Measurements from ENCODE around the gene DDB1. TPM values are rescaled to one million over a fixed set of nuclear protein-coding genes. Genes with fewer than 3 reads are reported as not detected.

DDB1 gene
- 201 and 218 TPM in 2 replicates for total RNA-seq

GRCh38 chr11:61332797-61333549, at the start of gene DDB1, which contains the start of gene TKFC:
Gene DDB1, minus strand, starts transcription at chr11:61333105. Its CDS starts 137 bp downstream, at chr11:61332968.
Gene TKFC, plus strand, starts transcription at chr11:61333228. Its CDS starts 1,501 bp downstream, at chr11:61334729.
- Mint-ChIP-seq H3K4me1 (peaks cover 49% of the 10 kb centered on the region), H3K27ac (peak within 1 kb of the TSS; percentile 93), H3K27me3 (no peaks in the 10 kb centered on the region), H3K36me3 (ENCODE audit: low read depth) (peaks cover 37% of the 10 kb centered on the region), H3K4me3 (peak within 1 kb of the TSS; percentile 92), H3K9me3 (no peaks in the 10 kb centered on the region)
- ChIA-PET POLR2A (interaction anchor here (0.5 to 10.1 kb wide), 8 partner anchors 24 to 549 kb away, joined by 3 to 224 read pairs (median 32); partner anchors contain the start of genes CPSF7, CYB561A3, SDHAF2 and TMEM138), CTCF (interaction anchor here (4.0 to 10.1 kb wide), 3 partner anchors 22 to 54 kb away, joined by 92 to 561 read pairs (median 126); partner anchors contain the start of genes CYB561A3, TMEM138 and TMEM216)
- intact Hi-C loops (cut with micrococcal nuclease): loop anchor here (1.0 kb wide), 2 partner anchors 39 to 96 kb away; partner anchors contain the start of gene CPSF7
- DNase-seq (peak; percentile 85), ATAC-seq (ENCODE audit: low read depth) (peak; percentile 92)
- TF ChIP-seq CTCF (IDR thresholded peaks at IDR 0.05): no peak

GRCh38 chr11:61380884-61381283, 48.0 kb upstream of the DDB1 start:
- no peak for DNase-seq
- peaks cover 15% of the 10 kb centered on the region for H3K36me3 Mint-ChIP-seq (ENCODE audit: low read depth)
- POLR2A ChIA-PET: interaction anchor here (1.0 to 7.6 kb wide), 3 partner anchors 21 to 46 kb away, joined by 3 to 120 read pairs (median 109); partner anchors contain the start of genes CYB561A3, DDB1, TKFC and TMEM138
- H3K4me1 Mint-ChIP-seq: peaks cover 9% of the 10 kb centered on the region
- no peak overlapping the region for H3K4me3 Mint-ChIP-seq
- no peak for TF ChIP-seq CTCF (IDR thresholded peaks at IDR 0.05)
- intact Hi-C loops (cut with micrococcal nuclease): no loop called here
- H3K27ac Mint-ChIP-seq: no peak overlapping the region
- ATAC-seq (ENCODE audit: low read depth): no peak
- H3K9me3 Mint-ChIP-seq: no peaks in the 10 kb centered on the region
- H3K27me3 Mint-ChIP-seq: no peaks in the 10 kb centered on the region
- CTCF ChIA-PET: interaction anchor here (15.6 kb wide), 1 partner anchor 43 kb away, joined by 561 read pairs; the partner anchor contains the start of genes DDB1 and TKFC

GRCh38 chr11:61378713-61379313, 45.9 kb upstream of the DDB1 start:
- H3K9me3 Mint-ChIP-seq: no peaks in the 10 kb centered on the region
- POLR2A ChIA-PET: no interaction called here
- CTCF ChIA-PET: no interaction called here
- intact Hi-C loops (cut with micrococcal nuclease): no loop called here
- no peaks in the 10 kb centered on the region for H3K27me3 Mint-ChIP-seq
- peaks cover 24% of the 10 kb centered on the region for H3K36me3 Mint-ChIP-seq (ENCODE audit: low read depth)
- TF ChIP-seq CTCF (IDR thresholded peaks at IDR 0.05): no peak
- DNase-seq: no peak
- H3K4me3 Mint-ChIP-seq: no peak overlapping the region
- no peak for ATAC-seq (ENCODE audit: low read depth)
- no peak overlapping the region for H3K27ac Mint-ChIP-seq
- H3K4me1 Mint-ChIP-seq: no peaks in the 10 kb centered on the region

- POLR2A ChIA-PET: no interaction called here
Observed at GRCh38 chr11:61377461-61378160, 44.7 kb upstream of the DDB1 start.

More at GRCh38 chr11:61377461-61378160, 44.7 kb upstream of the DDB1 start:
- intact Hi-C loops (cut with micrococcal nuclease): no loop called here
- CTCF ChIA-PET: no interaction called here
- no peak for TF ChIP-seq CTCF (IDR thresholded peaks at IDR 0.05)
- no peak overlapping the region for H3K4me3 Mint-ChIP-seq
- no peaks in the 10 kb centered on the region for H3K9me3 Mint-ChIP-seq
- no peaks in the 10 kb centered on the region for H3K4me1 Mint-ChIP-seq
- ATAC-seq (ENCODE audit: low read depth) (no peak), DNase-seq (no peak)
- H3K27me3 Mint-ChIP-seq: no peaks in the 10 kb centered on the region
- no peak overlapping the region for H3K27ac Mint-ChIP-seq
- H3K36me3 Mint-ChIP-seq (ENCODE audit: low read depth): peaks cover 26% of the 10 kb centered on the region

Data from activated B cell treated with CpG ODN at 0.5 μM for 24 hours (primary cell).